HepG2 (cell line): ENCODE data around the gene SPACA4. TPM values are rescaled to one million over a fixed set of nuclear protein-coding genes. Genes with fewer than 3 reads are reported as not detected.

ENCODE experiments used
- GATA4 ChIP-seq: sonication (generic); IDR thresholded peaks from 2 replicates; pipeline ENCODE4 v1.6.1; 2016; ENCODE audit warnings: antibody characterized with exemption, low read depth, borderline replicate concordance
- GTF3A ChIP-seq: sonication (generic); formaldehyde crosslinking; conservative IDR thresholded peaks from 2 replicates; pipeline ENCODE4 v1.4.0; 2020; ENCODE audit warnings: mild to moderate bottlenecking, missing genetic modification reagents
- HHEX ChIP-seq: IDR thresholded peaks from 2 replicates; pipeline ENCODE4 v1.6.1; 2016; ENCODE audit warnings: control low read depth
- HMGA1 ChIP-seq: sonication (generic); formaldehyde crosslinking; conservative IDR thresholded peaks from 2 replicates; pipeline ENCODE4 v1.4.0; 2020; ENCODE audit warnings: missing genetic modification reagents
- NFE2L1 ChIP-seq: sonication (generic); formaldehyde crosslinking; IDR thresholded peaks from 2 replicates; pipeline ENCODE4 v1.4.0; 2020; ENCODE audit warnings: missing genetic modification reagents, mild to moderate bottlenecking, borderline replicate concordance
- NR2F6 ChIP-seq, 2 experiments: IDR thresholded peaks; 2 replicates each; pipeline ENCODE4 v1.6.1; 2016; ENCODE audit warnings: antibody characterized with exemption in 1 of 2, mild to moderate bottlenecking in 1 of 2
- RELA ChIP-seq: sonication (generic); formaldehyde crosslinking; IDR thresholded peaks from 2 replicates; pipeline ENCODE4 v1.4.0; 2020; ENCODE audit warnings: missing genetic modification reagents
- SOX6 ChIP-seq, 2 experiments: fragments of 450-650 bp in 1 of 2; sonication (generic) in 1 of 2; formaldehyde crosslinking in 1 of 2; IDR thresholded peaks; 2 replicates each; pipeline versions ENCODE4 v1.4.0 to v1.6.1; 2017 to 2020; ENCODE audit warnings: antibody characterized with exemption in 1 of 2, mild to moderate bottlenecking in 1 of 2, missing genetic modification reagents in 1 of 2
- SRSF1 ChIP-seq: fragments of 200-400 bp; formaldehyde crosslinking; optimal IDR thresholded peaks from 2 replicates; pipeline ENCODE3; 2017; ENCODE audit warnings: mild to moderate bottlenecking, low read depth, low read length, moderate library complexity
- ZFP36L2 ChIP-seq: sonication (generic); formaldehyde crosslinking; IDR thresholded peaks from 2 replicates; pipeline ENCODE4 v1.4.0; 2020; ENCODE audit warnings: missing genetic modification reagents
- ZKSCAN8 ChIP-seq: IDR thresholded peaks from 2 replicates; pipeline ENCODE4 v1.6.1; 2016; ENCODE audit warnings: borderline replicate concordance, missing genetic modification reagents, missing compliant biosample characterization
- ZNF180 ChIP-seq: sonication (generic); formaldehyde crosslinking; IDR thresholded peaks from 2 replicates; pipeline ENCODE4 v1.4.0; 2020; ENCODE audit warnings: low read depth, missing genetic modification reagents, borderline replicate concordance
- ZNF564 ChIP-seq: sonication (generic); formaldehyde crosslinking; IDR thresholded peaks from 2 replicates; pipeline ENCODE4 v1.8.1; 2023; ENCODE audit warnings: mild to moderate bottlenecking, missing genetic modification reagents
- ZNF674 ChIP-seq: sonication (generic); formaldehyde crosslinking; IDR thresholded peaks from 2 replicates; pipeline ENCODE4 v1.5.0; 2020; ENCODE audit warnings: low read depth, mild to moderate bottlenecking, missing genetic modification reagents
- ZNF7 ChIP-seq: IDR thresholded peaks from 2 replicates; pipeline ENCODE4 v1.6.1; 2016; ENCODE audit warnings: missing biosample characterization, missing genetic modification reagents
- ZSCAN9 ChIP-seq: IDR thresholded peaks from 2 replicates; pipeline ENCODE4 v1.6.1; 2016; ENCODE audit warnings: borderline replicate concordance
- polyA plus RNA-seq, 8 experiments: library from polyadenylated mRNA; depleted of rRNA in 3 of 8; stranded (reverse) in 7 of 8; unstranded in 1 of 8; fragments of >200 nt; fragmentation: Illumina TruSeq in 4 of 8; extraction: Trizol in 4 of 8; gene quantifications; 2 replicates each; pipeline versions ENCODE4 v1.2.1 to v1.2.3, GENCODE V29; 2011 to 2016; ENCODE audit warnings: low read depth in 4 of 8, missing spikeins in 1 of 8, mixed read lengths in 1 of 8; ENCODE audit not compliant: insufficient read depth in 1 of 8
- total RNA-seq, 5 experiments: library from RNA; depleted of rRNA; stranded (reverse); fragments of >200 nt; fragmentation: Illumina TruSeq; extraction: Trizol; gene quantifications; 2 replicates each; pipeline ENCODE4 v1.2.3, GENCODE V29; 2016; ENCODE audit warnings: low read depth in 1 of 5
- TF ChIP-seq, protein P1 (sequence below): sonication (generic); formaldehyde crosslinking; IDR thresholded peaks from 2 replicates; pipeline ENCODE4 v1.4.0; 2020; ENCODE audit warnings: low read depth, mild to moderate bottlenecking, missing genetic modification reagents
- TF ChIP-seq, protein P2 (sequence below): sonication (generic); formaldehyde crosslinking; IDR thresholded peaks from 2 replicates; pipeline ENCODE4 v1.9.0; 2022; ENCODE audit warnings: low read depth, missing genetic modification reagents
- TF ChIP-seq, protein P3 (sequence below): sonication (generic); formaldehyde crosslinking; IDR thresholded peaks from 2 replicates; pipeline ENCODE4 v1.5.0; 2020; ENCODE audit warnings: missing genetic modification reagents
- TF ChIP-seq, protein P4 (sequence below): sonication (generic); formaldehyde crosslinking; IDR thresholded peaks from 2 replicates; pipeline ENCODE4 v1.4.0; 2020; ENCODE audit warnings: missing genetic modification reagents, borderline replicate concordance
- TF ChIP-seq, protein P5 (sequence below): sonication (generic); formaldehyde crosslinking; IDR thresholded peaks from 2 replicates; pipeline ENCODE4 v1.8.1; 2023; ENCODE audit warnings: mild to moderate bottlenecking, missing genetic modification reagents

SPACA4 gene
- total and polyA plus RNA-seq, 2 of the 13 experiments (the other 11 are each of a cell fraction or from before 2014, with no cell fraction given): not detected

DNA sequence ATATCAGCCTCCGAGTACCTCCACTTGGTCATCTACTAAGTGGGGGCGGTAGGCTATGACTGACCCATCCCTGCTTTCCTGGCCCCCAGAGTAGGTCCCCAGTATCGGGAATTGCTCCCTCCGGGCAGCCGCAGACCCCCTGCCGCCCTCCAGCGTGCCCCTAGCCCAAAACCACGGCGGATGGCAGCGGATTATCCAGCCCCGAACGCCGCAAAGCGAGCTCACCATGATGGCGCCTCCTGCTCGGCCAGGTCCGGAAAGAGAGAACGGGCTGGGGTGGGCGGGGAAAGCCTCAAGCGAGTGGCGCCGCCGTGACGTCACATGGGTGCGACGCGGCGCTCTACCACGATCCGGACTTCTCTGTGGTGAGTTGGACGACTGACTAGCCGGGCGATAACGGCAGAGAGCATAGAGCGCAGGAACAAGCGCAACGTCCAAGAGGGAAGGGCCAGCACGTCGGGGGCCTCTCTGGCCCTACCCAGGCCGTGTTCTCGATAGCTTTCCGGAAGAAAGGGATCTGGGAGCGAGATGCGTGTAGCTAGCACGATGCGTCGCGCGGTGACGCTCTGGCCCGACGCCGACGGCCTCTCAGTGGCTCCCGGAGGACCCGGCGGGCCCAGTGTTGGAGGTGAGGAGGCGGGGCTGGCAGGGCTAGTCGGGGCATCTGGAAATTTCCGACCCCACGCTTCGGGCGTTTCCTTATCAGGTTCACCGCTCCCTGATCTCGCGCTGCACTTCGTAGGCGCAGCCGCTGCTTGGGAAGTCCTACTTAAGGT, 12.6 kb downstream of the SPACA4 start, which contains the start of the genes RPL18 and SPHK2 (continued):
- TF ChIP-seq ZNF564 (CRISPR knock-in tag) (peak; percentile 87), ZNF7 (no peak), SOX6 (IDR thresholded peaks at IDR 0.05) (no peak), SOX6 (CRISPR knock-in tag; IDR thresholded peaks at IDR 0.05) (peak; percentile 77), ZNF180 (CRISPR knock-in tag) (no peak), RELA (CRISPR knock-in tag) (peak; percentile 84; the same call in 1 of the 2 replicates), ZFP36L2 (CRISPR knock-in tag) (0 out of 2 replicates have a peak, but pooled peaks have one; percentile 50), NR2F6 (IDR thresholded peaks at IDR 0.05) (peak; percentile 29; the same call in 1 of the 2 replicates), NR2F6 (CRISPR knock-in tag; IDR thresholded peaks at IDR 0.05) (peak; percentile 13; the same call in 1 of the 2 replicates), GTF3A (CRISPR knock-in tag) (no peak), GATA4 (peak; percentile 71), HMGA1 (CRISPR knock-in tag) (no peak), NFE2L1 (no peak), ZNF674 (no peak), SRSF1 (peak; percentile 100), HHEX (CRISPR knock-in tag) (no peak), ZKSCAN8 (CRISPR knock-in tag) (peak; percentile 73; the same call in 1 of the 2 replicates), ZSCAN9 (CRISPR knock-in tag) (peak; percentile 39; the same call in 1 of the 2 replicates)
- TF ChIP-seq, protein P1, sequence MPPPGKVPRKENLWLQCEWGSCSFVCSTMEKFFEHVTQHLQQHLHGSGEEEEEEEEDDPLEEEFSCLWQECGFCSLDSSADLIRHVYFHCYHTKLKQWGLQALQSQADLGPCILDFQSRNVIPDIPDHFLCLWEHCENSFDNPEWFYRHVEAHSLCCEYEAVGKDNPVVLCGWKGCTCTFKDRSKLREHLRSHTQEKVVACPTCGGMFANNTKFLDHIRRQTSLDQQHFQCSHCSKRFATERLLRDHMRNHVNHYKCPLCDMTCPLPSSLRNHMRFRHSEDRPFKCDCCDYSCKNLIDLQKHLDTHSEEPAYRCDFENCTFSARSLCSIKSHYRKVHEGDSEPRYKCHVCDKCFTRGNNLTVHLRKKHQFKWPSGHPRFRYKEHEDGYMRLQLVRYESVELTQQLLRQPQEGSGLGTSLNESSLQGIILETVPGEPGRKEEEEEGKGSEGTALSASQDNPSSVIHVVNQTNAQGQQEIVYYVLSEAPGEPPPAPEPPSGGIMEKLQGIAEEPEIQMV: no peak; the same call in 1 of the 2 replicates
- TF ChIP-seq, protein P2, sequence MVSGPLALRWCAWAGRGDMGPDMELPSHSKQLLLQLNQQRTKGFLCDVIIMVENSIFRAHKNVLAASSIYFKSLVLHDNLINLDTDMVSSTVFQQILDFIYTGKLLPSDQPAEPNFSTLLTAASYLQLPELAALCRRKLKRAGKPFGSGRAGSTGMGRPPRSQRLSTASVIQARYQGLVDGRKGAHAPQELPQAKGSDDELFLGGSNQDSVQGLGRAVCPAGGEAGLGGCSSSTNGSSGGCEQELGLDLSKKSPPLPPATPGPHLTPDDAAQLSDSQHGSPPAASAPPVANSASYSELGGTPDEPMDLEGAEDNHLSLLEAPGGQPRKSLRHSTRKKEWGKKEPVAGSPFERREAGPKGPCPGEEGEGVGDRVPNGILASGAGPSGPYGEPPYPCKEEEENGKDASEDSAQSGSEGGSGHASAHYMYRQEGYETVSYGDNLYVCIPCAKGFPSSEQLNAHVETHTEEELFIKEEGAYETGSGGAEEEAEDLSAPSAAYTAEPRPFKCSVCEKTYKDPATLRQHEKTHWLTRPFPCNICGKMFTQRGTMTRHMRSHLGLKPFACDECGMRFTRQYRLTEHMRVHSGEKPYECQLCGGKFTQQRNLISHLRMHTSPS: no peak
- TF ChIP-seq, protein P3, sequence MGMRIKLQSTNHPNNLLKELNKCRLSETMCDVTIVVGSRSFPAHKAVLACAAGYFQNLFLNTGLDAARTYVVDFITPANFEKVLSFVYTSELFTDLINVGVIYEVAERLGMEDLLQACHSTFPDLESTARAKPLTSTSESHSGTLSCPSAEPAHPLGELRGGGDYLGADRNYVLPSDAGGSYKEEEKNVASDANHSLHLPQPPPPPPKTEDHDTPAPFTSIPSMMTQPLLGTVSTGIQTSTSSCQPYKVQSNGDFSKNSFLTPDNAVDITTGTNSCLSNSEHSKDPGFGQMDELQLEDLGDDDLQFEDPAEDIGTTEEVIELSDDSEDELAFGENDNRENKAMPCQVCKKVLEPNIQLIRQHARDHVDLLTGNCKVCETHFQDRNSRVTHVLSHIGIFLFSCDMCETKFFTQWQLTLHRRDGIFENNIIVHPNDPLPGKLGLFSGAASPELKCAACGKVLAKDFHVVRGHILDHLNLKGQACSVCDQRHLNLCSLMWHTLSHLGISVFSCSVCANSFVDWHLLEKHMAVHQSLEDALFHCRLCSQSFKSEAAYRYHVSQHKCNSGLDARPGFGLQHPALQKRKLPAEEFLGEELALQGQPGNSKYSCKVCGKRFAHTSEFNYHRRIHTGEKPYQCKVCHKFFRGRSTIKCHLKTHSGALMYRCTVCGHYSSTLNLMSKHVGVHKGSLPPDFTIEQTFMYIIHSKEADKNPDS (CRISPR knock-in tag): no peak
- TF ChIP-seq, protein P4, sequence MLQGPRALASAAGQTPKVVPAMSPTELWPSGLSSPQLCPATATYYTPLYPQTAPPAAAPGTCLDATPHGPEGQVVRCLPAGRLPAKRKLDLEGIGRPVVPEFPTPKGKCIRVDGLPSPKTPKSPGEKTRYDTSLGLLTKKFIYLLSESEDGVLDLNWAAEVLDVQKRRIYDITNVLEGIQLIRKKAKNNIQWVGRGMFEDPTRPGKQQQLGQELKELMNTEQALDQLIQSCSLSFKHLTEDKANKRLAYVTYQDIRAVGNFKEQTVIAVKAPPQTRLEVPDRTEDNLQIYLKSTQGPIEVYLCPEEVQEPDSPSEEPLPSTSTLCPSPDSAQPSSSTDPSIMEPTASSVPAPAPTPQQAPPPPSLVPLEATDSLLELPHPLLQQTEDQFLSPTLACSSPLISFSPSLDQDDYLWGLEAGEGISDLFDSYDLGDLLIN (CRISPR knock-in tag): no peak
- TF ChIP-seq, protein P5, sequence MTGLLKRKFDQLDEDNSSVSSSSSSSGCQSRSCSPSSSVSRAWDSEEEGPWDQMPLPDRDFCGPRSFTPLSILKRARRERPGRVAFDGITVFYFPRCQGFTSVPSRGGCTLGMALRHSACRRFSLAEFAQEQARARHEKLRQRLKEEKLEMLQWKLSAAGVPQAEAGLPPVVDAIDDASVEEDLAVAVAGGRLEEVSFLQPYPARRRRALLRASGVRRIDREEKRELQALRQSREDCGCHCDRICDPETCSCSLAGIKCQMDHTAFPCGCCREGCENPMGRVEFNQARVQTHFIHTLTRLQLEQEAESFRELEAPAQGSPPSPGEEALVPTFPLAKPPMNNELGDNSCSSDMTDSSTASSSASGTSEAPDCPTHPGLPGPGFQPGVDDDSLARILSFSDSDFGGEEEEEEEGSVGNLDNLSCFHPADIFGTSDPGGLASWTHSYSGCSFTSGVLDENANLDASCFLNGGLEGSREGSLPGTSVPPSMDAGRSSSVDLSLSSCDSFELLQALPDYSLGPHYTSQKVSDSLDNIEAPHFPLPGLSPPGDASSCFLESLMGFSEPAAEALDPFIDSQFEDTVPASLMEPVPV: no peak; the same call in none of the 2 replicates
